ENCODE measurements around the gene MBP.
"Not testable (repeated sequence)": the region's sequence is repeated elsewhere in the genome, so short reads cannot be mapped to it uniquely, and the experiment has no call there.

MBP gene

DNA sequence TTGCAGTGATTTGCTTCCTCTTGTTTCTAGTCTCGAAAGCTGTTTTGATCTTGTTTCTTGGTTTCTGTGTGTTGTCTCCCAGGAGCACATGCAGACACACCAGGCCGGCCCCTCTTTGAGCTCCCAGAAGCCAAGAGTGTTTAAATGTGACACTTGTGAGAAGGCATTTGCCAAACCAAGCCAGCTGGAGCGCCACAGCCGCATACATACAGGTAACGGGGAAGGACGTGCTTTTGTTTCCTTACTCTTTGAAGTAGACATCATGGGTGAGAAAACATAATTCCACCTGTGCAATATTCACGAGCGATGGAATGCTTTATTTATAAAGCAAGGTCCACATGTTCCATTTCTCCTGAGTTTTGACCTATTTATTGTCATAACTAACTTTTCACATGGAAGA is 173.0 kb downstream of the MBP start:
- DNase-seq, result no peak

DNA sequence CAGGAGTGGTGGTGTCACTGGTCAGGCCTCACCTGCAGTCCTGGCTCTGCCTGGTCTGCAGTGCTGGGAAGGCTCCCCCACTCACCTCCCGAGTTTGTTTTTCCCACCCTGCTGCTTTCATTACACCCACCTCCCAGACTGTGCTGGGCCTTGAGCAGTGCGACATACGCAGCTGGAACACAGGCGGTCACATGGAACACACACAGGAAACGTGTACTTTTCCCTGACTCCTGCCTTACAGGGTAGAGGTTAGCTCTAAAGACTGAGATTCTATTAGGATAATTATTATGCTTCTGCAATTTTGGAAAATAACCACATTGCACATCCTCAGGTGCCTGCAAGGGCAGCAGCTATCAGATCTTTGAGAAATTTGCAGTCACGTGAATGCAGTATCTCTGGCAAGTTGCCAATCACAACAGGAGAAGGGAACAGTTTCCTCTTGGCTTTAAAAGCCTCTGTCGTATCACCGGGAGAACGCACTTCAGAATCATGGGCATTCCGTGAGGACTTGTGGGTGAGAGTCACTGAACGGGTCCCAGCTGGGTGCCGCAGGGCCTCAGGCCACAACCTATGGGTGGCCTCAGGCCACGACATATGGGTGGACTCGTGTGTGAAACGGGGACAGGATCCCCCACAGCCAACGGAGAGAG is 173.8 kb downstream of the MBP start:
- DNase-seq, result no peak

DNA sequence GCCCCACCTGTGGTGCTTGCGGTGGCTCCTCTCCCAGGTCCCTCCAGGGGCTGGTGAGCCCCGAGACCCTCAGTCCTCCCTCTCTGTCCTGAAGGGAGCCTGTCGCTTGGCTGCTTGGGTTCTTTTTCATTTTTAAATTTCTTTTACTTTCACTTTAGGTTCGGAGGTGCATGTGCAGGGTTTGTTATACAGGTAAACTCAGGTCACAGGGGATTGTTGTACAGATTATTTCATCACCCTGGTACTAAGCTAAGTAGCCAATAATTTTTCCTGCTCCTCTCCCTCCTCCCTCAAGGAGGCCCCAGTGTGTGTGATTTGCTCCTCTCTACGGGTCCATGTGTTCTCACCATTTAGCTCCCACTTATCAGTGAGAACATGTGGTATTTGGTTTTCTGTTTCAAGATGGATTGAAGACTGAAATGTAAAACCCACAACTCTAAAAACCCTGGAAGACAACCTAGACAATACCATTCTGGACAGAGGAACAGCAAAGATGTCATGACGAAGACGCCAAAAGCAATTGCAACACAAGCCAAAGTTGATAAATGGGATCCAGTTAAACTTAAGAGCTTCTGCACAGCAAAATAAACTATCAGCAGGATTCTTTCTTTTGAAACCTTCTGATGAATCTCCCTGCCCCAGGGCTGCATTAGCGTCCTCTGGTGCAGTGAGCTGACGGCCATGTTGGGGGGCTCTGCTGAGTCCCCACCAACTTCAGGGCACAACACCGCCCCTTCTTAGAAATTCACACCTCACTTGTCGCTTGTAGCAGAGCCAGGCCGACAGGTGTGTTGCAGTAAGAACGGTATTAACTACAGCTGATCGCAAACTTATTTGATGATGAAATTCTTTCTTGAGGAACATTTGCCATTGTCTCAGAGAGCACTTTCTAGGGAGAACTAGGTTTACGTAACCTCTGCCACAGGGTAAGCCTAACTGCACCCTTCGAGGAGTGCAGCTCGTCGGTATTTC is 174.9 kb downstream of the MBP start:
- no peak for DNase-seq

DNA sequence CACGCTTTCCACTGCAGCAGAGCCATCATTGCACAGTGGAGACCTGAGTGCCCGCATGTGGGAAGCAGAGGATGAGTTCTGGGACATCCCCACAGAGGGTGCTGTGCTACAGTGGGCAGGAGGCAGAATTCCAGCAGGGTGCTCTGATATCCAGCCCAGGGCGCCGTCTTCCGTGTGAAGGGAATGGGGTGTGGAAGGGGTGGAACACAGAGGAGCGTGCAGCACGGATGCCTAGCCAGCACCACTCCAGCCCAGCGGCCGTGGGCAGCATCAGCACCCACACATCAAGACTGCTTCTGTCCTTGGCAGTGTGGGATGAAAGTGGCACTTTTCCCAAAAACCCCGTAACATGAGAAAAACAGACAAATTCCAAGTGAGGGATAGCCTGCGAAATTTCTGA is 175.9 kb downstream of the MBP start:
- DNase-seq, result no peak

DNA sequence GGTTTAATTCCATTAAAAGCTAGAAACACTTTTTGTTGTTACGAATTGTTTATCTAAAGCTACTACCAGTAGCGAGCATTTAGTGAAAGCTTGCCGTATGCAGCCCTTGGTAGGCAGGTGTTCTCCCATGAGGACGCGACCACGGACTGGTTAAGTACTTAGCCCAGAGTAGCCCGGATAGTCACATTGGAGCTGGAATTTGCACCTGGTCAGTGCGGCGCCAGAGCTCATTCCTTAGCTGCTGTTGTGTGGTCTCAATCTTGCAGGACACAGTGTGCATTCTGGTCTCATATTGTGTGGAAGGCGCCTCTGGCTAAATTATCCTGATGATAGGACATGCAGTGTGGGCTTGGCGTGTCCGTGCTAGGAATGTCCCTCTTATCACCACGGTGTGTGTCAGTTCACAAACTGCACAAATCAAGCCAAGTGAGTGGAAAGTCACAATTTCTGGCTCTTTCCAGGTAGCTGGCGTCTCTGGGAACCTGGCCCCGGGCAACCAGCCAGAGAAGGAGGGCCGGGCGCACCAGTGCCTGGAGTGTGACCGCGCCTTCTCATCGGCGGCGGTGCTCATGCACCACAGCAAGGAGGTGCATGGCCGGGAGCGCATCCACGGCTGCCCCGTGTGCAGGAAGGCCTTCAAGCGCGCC is 176.9 kb downstream of the MBP start:
- no peak for DNase-seq

DNA sequence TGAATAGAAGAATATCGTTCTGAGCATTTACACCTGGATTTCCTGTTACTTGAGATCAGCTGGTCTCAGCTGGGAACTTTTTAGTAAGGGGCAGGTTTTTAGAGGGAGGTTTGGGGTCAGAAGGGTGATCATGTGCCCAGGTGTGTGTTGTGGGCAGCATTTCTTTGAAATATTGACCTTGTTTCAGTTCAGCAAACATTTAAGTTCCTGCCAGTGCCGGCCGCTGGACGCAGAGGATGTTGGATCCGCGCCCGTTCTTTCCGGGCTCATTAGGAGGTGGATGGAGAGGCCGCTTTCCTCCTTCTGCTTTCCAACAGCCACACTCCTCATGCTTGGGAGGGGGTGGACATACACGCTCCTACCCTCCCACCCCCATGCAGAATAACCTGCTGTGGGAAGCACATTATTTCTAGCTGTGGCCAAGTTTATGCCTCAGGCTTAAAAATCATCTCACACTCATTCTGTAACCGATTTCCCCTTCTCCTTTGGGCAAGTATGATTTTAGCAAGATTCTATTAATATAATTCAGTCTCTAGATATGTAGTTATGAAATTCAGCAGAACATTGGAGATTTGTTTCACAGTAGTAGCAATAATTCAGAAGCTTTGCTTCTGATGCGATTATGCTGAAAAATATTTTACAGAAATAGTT is 178.9 kb downstream of the MBP start:
- DNase-seq, result no peak

DNA sequence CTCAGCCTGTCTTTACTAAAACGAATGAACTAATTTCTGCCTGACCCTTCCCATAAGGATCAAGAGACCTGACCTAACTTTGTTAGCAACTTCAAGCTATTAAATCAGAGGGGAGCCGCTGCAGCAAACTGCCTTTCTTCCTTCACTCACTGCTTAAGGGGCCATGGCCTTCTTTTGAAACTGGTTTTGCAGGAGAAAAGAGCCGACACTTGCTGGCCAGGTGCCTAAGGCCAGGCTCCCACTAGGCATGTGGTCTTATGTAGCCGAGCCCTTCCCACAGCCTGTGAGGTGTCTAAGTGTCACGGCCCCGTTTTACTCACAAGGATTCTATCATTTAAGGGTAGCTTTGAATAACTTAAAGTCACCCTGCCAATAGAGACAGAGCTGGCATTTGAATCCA is 179.4 kb downstream of the MBP start:
- DNase-seq, result no peak

DNA sequence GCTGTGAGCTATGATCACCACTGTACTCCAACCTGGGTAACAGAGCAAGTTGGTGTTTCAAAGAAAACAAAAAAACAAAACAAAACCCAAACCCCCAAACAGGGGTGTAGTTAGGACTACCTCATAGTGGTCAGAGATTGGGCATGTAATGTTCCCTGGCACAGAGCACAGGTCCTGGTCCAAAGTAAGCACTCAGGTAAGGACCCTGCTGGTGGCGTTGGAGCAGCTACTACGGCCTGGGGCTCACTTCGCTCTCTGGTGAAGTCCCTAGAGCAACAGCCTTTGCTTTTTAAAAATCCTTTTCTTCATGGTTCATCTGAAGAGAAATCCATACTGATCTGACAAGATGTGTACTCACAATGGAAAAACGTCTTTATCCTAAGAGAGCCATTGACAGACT is 179.8 kb downstream of the MBP start:
- DNase-seq, result no peak

DNA sequence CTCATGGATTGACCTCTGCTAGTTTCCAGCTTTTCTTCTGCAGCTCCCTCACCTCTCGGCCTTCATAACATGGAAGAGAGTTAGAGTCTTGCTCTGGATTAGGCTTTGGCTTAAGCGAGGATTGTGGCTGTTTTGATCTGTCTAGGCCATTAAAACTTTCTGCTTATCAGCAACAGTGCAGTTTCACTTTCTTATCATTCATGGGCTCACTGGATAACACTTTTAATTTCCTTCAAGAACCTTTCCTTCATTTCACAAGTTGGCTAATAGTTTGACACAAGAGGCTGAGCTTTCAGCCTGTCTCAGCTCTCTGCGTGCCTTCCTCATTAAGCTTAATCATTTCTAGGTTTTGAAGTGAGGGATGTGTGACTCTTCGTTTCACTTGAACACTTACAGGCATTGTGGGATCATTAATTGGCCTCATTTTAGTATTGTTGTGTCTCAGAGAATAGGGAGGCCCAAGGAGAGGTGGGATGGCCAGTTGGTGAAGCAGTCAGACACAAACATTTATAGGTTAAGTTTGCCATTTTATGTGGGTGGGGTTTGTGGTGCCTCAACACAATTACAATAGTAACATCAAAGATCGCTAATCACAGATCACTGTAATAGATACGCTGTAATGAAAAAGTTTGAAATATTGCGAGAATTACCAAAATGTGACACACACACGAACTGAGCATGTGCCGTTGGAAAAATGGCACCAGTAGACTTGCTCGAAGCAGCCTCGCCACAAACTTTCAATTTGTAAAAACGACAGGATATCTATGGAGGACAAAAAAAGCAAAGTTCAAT is 180.9 kb downstream of the MBP start:
- no peak for DNase-seq

DNA sequence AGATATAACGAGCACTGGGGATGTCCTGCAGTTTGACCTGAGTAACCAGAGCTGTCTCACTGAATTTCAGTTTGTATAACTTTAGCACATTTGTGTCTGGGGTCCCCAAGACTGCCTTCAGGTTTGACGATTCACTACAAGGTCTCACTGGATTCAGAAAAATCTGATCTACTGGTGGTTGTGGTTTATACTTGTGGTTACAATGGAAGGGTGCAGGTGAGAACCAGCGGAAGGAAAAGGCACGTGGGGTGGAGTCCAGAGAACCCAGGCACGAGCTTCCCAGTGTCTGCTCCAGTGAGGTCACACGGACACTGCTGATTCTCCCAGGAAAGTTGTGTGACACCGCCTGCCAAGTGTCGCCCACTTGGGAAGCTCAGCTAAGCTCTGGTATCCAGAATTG is 184.2 kb downstream of the MBP start:
- no peak for DNase-seq

DNA sequence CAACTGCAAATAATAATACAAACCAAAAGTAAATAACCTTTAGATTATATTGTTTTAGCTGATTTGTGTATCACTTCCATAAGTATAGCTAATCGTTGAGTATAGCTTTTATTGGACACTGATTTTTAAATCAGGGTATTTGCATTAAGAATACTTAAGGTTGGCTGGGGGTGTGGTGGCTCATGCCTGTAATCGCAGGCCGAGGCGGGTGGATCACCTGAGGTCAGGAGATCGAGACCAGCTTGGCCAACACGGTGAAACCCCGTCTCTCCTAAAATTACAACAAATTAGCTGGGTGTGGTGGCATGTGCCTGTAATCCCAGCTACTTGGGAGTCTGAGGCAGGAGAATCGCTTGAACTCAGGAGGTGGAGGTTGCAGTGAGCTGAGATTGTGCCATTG is 188.2 kb downstream of the MBP start:
- DNase-seq, result not testable (repeated sequence)

DNA sequence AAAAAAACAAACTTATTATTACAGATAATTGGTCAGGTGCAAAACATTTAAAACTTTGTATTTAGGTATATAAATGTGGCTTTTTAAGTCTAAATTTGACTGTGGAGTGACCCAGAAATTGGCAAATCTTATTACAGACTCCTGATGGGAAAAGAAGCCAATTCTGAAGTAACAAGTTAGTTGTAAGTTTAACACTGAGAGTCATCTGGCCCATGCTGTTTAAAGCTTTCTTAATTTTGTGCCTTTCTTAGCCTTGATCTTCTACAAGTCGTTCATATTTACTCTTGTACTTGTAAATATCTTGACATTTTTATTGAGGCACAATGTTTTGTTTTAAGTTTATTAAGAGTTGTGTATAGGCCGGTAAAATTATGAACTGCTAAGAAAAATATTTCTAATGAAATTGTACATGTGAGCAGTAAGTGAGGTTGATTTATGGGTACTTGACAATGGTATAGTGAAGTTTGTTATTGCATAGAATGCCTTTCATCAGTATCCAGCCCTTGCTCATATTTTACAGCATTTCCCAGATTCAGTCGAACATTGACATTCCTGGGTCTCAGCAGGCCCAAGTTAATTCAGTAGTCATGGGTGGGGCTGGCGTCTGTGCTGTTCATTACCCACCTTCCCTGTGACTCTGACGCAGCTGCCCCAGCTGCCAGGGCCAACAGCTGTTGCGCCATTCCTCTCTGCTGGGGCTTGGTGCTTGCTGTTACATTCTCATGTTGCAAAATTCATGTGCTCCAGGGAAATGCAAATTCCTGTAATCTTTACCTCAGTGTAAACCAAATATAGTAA is 188.8 kb downstream of the MBP start:
- DNase-seq, result no peak

DNA sequence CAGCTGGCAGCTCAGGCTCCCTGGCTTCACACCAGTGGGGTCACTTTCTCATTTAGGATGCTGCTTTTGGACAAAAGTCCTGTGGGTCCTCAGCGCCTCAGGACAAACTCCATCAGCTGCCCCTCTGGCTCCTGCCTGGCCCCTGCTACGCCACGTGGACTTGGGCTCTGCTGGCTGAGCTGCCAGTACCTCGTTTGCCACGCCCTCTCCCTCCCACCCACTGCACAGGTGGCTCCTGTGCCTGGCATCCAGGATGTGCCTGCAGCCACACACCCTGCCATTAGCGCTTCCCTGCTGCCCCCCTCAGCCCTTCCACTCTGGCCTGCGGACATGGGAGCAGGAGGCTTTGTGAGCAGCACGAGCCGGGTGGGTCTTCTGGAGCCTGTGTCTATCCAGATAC is 191.3 kb downstream of the MBP start:
- DNase-seq, result no peak

DNA sequence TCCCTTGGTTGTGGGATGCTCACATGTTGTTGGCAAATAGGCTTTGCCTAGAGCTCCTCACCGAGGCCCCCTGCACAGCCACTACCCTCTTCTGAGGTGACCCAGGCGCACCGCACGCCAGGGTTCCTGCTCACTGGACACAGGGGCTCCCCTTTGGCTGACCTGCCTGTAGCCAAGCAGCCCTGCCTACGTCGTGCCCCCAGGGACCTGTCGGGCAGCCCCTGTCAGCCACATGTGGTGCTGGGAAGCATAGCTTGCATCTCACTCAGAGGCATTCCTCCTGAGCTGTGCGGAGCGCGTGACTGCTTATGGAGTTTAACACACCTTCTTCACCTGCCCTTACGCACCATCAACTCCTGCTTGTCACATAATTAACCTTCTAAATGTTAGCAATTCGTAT is 194.0 kb downstream of the MBP start:
- no peak for DNase-seq

DNA sequence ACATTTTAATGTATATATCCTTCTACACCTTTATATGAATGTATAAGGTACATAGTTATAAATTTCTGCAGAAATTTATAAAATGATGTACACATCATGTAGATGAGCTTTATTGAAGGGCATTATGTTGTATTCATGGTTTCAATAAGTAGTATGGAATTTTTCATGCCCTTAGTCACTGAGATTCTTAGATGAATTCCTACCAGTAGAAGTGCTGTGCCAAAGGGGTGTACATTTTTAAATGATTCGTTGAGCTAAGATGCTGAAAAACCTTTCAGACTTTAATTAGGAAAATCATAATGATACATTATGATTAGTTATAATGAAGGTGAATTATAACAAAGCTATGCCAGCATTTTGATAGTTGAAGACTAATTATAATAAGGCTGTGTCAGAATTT is 195.0 kb downstream of the MBP start:
- DNase-seq, result no peak

DNA sequence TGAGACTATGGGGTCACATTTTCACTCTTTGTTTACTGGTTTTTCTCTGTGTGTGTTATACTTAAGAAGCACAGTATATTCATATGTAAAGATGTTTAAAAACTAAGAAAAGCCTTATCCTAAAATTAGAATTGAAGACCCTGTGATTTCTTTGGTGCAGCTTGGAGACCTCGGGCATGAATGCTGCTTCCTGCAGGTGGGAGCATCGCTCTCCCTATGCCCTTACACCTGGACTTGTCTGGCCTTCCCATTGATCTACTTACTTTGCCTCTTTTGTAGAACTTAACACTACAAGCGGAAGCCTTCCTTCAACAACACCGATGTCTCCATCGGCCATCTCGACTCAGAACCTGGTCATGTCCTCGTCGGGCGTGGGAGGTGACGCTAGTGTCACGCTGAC is 195.7 kb downstream of the MBP start:
- DNase-seq, result no peak

DNA sequence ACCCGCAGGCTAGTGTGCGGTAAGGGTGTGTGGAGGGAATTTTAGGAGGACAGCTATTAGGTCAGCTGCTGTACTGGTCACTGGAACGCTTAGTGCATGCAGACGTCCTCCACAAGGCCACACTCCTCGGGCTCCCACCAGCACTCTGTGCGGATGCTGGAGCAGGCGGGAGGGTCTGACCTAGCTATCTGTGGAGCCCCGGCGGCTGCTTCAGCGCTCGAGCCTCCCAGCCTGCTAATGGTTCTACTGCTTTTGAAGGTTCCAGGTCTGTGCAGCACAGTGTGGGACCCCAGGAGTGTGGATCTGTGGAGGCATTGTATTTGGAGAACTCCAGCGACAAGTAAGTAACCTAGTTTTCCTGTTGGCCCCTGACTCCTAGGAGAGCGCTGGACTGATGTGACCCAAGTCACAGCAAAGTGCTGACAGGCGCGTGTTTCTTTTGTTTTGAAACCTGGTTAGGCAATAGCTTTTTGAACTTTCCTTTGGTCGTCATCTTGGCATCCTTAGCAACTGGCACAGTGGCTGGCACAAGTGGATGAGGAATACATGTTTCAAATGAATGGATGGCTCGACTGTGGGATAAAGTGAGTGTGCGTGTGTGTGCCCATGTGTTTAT is 196.8 kb downstream of the MBP start:
- DNase-seq, result no peak

DNA sequence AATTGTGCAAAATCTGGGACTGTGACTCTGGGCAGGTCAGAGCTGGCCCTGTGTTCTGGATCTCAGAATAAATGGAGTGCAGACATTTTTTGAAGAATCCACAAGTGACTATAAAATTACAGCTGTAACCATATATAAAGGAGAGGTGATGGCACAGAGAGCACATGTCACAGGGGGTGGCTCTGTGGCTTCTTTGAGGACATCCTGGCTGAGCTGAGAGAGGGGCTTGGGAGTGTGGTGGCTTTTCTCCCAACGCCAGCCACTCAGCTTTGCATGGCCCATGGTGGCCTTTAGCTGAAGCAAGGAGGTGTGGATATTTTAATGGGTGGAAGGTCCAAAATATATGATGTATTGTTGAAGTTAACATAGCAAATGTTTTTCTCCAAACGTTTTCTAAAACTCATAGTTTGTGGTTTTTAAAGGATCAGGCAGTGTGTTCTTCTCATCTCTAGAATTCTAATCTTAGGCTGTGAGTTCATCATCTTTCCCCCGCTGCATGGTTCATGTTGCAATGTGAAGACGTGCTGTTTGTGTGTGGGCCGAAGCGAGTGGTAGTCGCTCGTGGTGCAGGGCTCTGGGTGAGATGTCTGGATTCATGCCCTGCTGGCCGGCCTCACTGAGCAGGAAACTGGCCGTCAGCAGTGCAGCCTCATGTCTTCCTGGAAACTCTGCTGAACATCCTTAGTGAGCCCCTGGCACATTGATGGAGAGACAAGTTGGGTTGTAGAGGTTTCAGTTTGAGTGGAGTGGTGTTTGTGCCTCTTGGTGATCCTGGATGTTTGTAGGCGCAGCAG is 200.4 kb downstream of the MBP start:
- no peak for DNase-seq

DNA sequence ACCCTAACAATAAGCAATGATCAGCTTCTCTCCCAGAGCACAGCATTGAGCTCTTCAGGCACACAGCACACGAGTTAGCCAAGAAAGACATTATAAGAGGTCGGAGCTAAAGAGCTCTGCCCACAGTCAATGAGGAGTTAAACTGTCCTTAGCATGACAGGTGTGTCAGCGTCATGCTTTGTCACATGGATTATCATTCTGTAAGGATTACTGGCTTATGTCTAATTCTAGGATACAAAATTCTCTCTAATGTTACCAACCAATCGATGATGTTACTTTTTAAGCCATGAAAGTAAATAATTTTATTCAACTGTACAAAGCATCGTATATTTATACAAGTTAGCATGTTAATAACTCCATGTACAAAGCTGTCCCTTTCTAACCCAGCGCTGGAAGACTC is 201.4 kb downstream of the MBP start:
- DNase-seq, result no peak

All from stimulated activated CD4-positive, alpha-beta T cell treated with anti-CD3 and anti-CD28 coated beads, Interleukin-4, amount 100 ng/mL, for 4 hours (primary cell).